Uterus (tissue), 2 donors: ENCODE results near the gene CLDN14.

Source experiments
- POLR2A ChIP-seq, 2 donors: fragments of 450-650 bp; IDR thresholded peaks; one replicate each; pipeline ENCODE4 v1.6.1; 2016; ENCODE audit warnings: antibody characterized with exemption in 2 of 2, mild to moderate bottlenecking in 1 of 2, moderate library complexity in 1 of 2
- TF ChIP-seq, protein P1 (sequence below), 4 experiments: fragments of 200-600 bp in 2 of 4; fragments of 450-650 bp in 2 of 4; sonication (generic) in 2 of 4; IDR thresholded peaks; one replicate each; pipeline ENCODE4 v1.5.1; 2016 to 2019; ENCODE audit warnings: antibody characterized with exemption in 4 of 4, mild to moderate bottlenecking in 2 of 4, moderate library complexity in 1 of 4

DNA sequence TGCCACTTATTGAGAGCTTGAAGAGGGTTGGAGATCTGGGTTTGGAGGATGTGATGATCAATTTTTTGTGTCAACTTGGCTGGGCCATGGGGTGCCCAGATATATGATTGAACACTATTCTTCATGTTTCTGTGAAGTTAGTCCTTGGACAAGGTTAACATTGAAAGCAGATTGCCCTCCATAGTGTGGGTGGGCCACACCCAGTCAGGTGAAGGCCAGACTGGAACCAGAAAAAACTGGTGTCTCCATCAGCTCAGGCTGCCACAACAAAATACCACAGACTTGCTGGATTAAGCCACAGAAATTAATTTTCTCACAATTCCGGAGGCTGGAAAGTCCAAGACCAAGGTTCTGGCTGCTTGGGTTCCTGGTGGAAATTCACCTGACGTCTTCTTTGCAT lies 7.5 kb downstream of the CLDN14 start:
- TF ChIP-seq, protein P1, sequence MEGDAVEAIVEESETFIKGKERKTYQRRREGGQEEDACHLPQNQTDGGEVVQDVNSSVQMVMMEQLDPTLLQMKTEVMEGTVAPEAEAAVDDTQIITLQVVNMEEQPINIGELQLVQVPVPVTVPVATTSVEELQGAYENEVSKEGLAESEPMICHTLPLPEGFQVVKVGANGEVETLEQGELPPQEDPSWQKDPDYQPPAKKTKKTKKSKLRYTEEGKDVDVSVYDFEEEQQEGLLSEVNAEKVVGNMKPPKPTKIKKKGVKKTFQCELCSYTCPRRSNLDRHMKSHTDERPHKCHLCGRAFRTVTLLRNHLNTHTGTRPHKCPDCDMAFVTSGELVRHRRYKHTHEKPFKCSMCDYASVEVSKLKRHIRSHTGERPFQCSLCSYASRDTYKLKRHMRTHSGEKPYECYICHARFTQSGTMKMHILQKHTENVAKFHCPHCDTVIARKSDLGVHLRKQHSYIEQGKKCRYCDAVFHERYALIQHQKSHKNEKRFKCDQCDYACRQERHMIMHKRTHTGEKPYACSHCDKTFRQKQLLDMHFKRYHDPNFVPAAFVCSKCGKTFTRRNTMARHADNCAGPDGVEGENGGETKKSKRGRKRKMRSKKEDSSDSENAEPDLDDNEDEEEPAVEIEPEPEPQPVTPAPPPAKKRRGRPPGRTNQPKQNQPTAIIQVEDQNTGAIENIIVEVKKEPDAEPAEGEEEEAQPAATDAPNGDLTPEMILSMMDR (IDR thresholded peaks at IDR 0.05) = no peak
- no peak for TF ChIP-seq POLR2A (IDR thresholded peaks at IDR 0.05)
